Measurements from ENCODE around the gene NIPBL. TPM values are rescaled to one million over a fixed set of nuclear protein-coding genes. Genes with fewer than 3 reads are reported as not detected.
"Not testable (repeated sequence)": the region's sequence is repeated elsewhere in the genome, so short reads cannot be mapped to it uniquely, and the experiment has no call there.

Gene NIPBL
- total RNA-seq, 3 donors from 2014 or later, result 61.9 to 112 (median 69.2) TPM

DNA sequence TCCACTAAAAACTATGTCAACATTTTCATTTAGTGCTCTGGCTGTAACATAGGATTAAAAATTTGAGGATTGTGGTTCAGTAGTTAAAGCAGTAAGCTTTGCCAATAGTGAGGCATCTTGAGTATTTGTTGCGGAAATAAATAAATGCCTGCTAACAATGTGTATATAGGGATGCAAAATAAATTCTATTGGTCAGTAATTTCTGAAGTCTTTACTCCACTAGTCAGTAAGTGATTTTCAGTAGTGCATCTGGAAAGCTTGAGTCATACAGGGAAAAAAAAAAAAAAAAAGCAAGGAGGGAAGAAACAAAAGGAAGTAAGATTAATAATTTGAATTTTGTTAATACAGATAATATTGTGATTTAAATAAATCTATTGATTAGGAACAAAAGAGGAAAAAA lies 21.0 kb downstream of the NIPBL start:
- Histone ChIP-seq H3K4me1 (no peaks in the 10 kb centered on the region), H3K4me3 (no peak overlapping the region), H3K27ac (no peak overlapping the region), H3K36me3 (no peaks in the 10 kb centered on the region), H3K9me3 (peaks cover 0 to 10% of the 10 kb centered on the region in 2 donors), H3K27me3 (no peaks in the 10 kb centered on the region)
- no peak for DNase-seq (ENCODE audit: low spot score in 2 of 2)
- intact Hi-C loops (cut with DNase I; ENCODE audit: low total_unique reads), result no loop called here
- TF ChIP-seq POLR2AphosphoS5 (IDR thresholded peaks at IDR 0.05) (no peak), POLR2A (IDR thresholded peaks at IDR 0.05) (no peak)
- TF ChIP-seq, protein P1, sequence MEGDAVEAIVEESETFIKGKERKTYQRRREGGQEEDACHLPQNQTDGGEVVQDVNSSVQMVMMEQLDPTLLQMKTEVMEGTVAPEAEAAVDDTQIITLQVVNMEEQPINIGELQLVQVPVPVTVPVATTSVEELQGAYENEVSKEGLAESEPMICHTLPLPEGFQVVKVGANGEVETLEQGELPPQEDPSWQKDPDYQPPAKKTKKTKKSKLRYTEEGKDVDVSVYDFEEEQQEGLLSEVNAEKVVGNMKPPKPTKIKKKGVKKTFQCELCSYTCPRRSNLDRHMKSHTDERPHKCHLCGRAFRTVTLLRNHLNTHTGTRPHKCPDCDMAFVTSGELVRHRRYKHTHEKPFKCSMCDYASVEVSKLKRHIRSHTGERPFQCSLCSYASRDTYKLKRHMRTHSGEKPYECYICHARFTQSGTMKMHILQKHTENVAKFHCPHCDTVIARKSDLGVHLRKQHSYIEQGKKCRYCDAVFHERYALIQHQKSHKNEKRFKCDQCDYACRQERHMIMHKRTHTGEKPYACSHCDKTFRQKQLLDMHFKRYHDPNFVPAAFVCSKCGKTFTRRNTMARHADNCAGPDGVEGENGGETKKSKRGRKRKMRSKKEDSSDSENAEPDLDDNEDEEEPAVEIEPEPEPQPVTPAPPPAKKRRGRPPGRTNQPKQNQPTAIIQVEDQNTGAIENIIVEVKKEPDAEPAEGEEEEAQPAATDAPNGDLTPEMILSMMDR (IDR thresholded peaks at IDR 0.05), result no peak

DNA sequence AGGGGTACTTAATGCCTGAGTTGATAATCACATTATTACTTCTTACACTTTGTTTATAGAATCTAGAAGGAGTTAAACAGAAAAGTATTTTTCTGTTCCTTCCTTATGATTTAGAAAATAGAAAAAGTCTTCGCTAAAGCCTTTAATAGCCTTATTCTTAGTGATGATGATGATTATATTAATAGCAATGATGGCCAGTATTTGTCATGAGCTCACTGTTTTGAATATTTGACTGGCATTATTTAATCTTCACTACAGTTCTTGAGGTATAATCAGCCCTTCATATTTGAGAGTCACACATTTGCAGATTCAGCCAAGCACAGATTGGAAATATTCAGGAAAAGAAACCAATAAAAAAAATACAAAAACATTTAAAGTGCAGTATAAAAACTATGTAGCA lies 23.3 kb downstream of the NIPBL start:
- TF ChIP-seq POLR2A (IDR thresholded peaks at IDR 0.05), result no peak
- TF ChIP-seq, protein P1 (IDR thresholded peaks at IDR 0.05), result no peak
- no peak for TF ChIP-seq POLR2AphosphoS5 (IDR thresholded peaks at IDR 0.05)
- no peaks in the 10 kb centered on the region for H3K27me3 ChIP-seq
- H3K4me3 ChIP-seq, result no peak overlapping the region
- intact Hi-C loops (cut with DNase I; ENCODE audit: low total_unique reads), result no loop called here
- no peaks in the 10 kb centered on the region for H3K36me3 ChIP-seq
- DNase-seq (ENCODE audit: low spot score in 2 of 2), result no peak
- H3K27ac ChIP-seq, result no peak overlapping the region
- peaks cover 0 to 10% of the 10 kb centered on the region in 2 donors for H3K9me3 ChIP-seq
- H3K4me1 ChIP-seq, result no peaks in the 10 kb centered on the region

DNA sequence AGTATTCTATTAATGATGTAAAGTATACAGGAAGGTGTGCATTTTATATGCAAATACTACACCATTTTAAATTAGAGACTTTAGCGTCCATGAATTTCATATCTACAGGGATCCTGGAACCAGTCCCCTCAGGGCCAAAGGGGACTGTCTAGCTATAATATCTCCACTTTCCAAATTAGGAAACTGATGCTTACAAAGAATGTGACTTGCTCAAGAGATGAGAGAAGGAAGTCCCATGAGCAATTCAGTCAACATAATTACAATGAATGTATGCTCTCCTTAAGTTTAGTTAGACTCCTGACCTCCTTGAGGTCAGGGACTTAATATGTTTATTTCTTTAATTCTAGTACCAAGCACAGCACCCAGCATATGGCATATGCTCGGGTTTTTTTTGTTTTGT lies 23.7 kb downstream of the NIPBL start:
- no peak for TF ChIP-seq POLR2A (IDR thresholded peaks at IDR 0.05)
- TF ChIP-seq, protein P1 (IDR thresholded peaks at IDR 0.05), result no peak
- TF ChIP-seq POLR2AphosphoS5 (IDR thresholded peaks at IDR 0.05), result no peak
- H3K27me3 ChIP-seq, result no peaks in the 10 kb centered on the region
- intact Hi-C loops (cut with DNase I; ENCODE audit: low total_unique reads), result no loop called here
- H3K4me3 ChIP-seq, result no peak overlapping the region
- H3K36me3 ChIP-seq, result no peaks in the 10 kb centered on the region
- no peak overlapping the region for H3K27ac ChIP-seq
- H3K9me3 ChIP-seq, result peaks cover 0 to 10% of the 10 kb centered on the region in 2 donors
- H3K4me1 ChIP-seq, result no peaks in the 10 kb centered on the region
- DNase-seq (ENCODE audit: low spot score in 2 of 2), result no peak

DNA sequence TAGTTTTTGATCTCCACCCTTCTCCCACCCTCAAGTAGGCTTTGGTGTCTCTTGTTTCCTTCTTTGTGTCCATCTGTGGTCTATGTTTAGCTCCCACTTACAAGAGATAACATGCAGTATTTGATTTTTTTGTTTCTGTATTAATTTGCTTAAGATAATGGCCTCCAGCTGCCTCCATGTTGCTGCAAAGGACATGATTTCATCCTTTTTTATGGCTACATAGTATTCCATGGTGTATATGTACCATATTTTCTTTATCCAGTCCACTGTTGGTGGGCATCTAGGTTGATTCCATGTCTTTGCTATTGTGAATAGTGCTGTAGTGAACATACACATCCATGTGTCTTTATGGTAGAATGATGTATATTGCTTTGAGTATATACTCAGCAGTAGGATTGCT lies 24.5 kb downstream of the NIPBL start:
- H3K27ac ChIP-seq; H3K4me3 ChIP-seq; DNase-seq (ENCODE audit: low spot score in 2 of 2); H3K27me3 ChIP-seq; H3K4me1 ChIP-seq; intact Hi-C loops (cut with DNase I; ENCODE audit: low total_unique reads); H3K36me3 ChIP-seq: not testable (repeated sequence)
- H3K9me3 ChIP-seq, result peaks cover 0 to 10% of the 10 kb centered on the region in 2 donors

- H3K27ac ChIP-seq, result no peak overlapping the region
- no peak for DNase-seq (ENCODE audit: low spot score in 2 of 2)
- intact Hi-C loops (cut with DNase I; ENCODE audit: low total_unique reads), result no loop called here
- no peaks in the 10 kb centered on the region for H3K36me3 ChIP-seq
- H3K27me3 ChIP-seq, result no peaks in the 10 kb centered on the region
- TF ChIP-seq POLR2AphosphoS5 (IDR thresholded peaks at IDR 0.05), result no peak
- no peak for TF ChIP-seq POLR2A (IDR thresholded peaks at IDR 0.05)
- TF ChIP-seq, protein P1 (IDR thresholded peaks at IDR 0.05), result no peak
- peaks cover 0 to 10% of the 10 kb centered on the region in 2 donors for H3K9me3 ChIP-seq
- no peak overlapping the region for H3K4me3 ChIP-seq
- H3K4me1 ChIP-seq, result no peaks in the 10 kb centered on the region
Measured at GRCh38 chr5:36901856-36902255, 25.3 kb downstream of the NIPBL start.

DNA sequence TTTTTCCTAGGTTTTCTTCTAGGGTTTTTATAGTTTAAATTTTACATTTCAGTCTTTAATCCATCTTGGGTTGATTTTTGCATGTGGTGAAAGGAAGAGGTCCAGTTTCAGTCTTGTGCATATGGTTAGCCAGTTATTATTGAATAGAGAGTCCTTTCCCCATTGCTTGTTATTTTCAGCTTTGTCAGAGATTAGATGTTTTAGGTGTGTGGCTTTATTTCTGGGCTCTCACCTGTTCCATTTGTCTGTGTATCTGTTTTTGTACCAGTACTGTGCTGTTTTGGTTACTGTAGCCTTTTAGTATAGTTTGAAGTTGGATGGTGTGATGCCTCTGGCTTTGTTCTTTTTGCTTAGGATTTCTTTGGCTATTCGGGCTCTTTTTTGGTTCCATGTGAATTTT lies 25.8 kb downstream of the NIPBL start:
- H3K9me3 ChIP-seq, result peaks cover 0 to 10% of the 10 kb centered on the region in 2 donors
- H3K4me3 ChIP-seq, result no peak overlapping the region
- no peak overlapping the region for H3K27ac ChIP-seq
- H3K27me3 ChIP-seq, result no peaks in the 10 kb centered on the region
- TF ChIP-seq, protein P1 (IDR thresholded peaks at IDR 0.05), result no peak
- no peak for TF ChIP-seq POLR2A (IDR thresholded peaks at IDR 0.05)
- TF ChIP-seq POLR2AphosphoS5 (IDR thresholded peaks at IDR 0.05), result no peak
- no peaks in the 10 kb centered on the region for H3K36me3 ChIP-seq
- H3K4me1 ChIP-seq, result no peaks in the 10 kb centered on the region
- intact Hi-C loops (cut with DNase I; ENCODE audit: low total_unique reads), result no loop called here
- DNase-seq (ENCODE audit: low spot score in 2 of 2), result no peak

Measured in breast epithelium (tissue), 4 donors.